IMR-90 (cell line): ENCODE measurements around the gene TAGLN3. TPM values are rescaled to one million over a fixed set of nuclear protein-coding genes. Genes with fewer than 3 reads are reported as not detected.
"Not testable (repeated sequence)": the region's sequence is repeated elsewhere in the genome, so short reads cannot be mapped to it uniquely, and the experiment has no call there.

Source experiments
- ATAC-seq: fragments of 200-7000 bp; cut with Tn5 transposase; 2 replicates; pipeline ENCODE4 v1.9.1; 2020; ENCODE audit warnings: low read depth, mild to moderate bottlenecking, moderate library complexity
- BruUV-seq: library from RNA; stranded (reverse); fragments of 400-500 nt; replicated peaks from 2 replicates; lab custom pipeline; 2021; lab: Mats Ljungman, UMichigan
- CTCF ChIA-PET: fragments of 300-600 bp; formaldehyde crosslinking; extraction: SDS; loops from one replicate; lab custom pipeline; 2021; ENCODE audit warnings: antibody characterized with exemption; lab: Yijun Ruan, JAX
- POLR2A ChIA-PET: fragments of 300-600 bp; sonication (Branson Sonifier 250); formaldehyde crosslinking; loops from one replicate; lab custom pipeline; 2022; ENCODE audit warnings: antibody characterized with exemption; ENCODE audit not compliant: unreplicated experiment; lab: Charles Lee
- DNase-seq: peaks from one replicate; pipeline ENCODE4 v3.0.0; 2013
- H2AFZ ChIP-seq: replicated peaks from 2 replicates; pipeline ENCODE3; 2013; ENCODE audit warnings: low read length, mild to moderate bottlenecking; ENCODE audit not compliant: poor library complexity
- H2AK5ac ChIP-seq: 2 replicates; pipeline ENCODE4 v1.6.1; 2013; ENCODE audit warnings: low read depth, low read length, inconsistent platforms
- H2AK9ac ChIP-seq: replicated peaks from 2 replicates; pipeline ENCODE3; 2013; ENCODE audit warnings: mild to moderate bottlenecking, low read depth, low read length, moderate library complexity; ENCODE audit not compliant: poor library complexity
- H2BK120ac ChIP-seq: 2 replicates; pipeline ENCODE4 v1.6.1; 2013; ENCODE audit warnings: low read depth, low read length, inconsistent platforms
- H2BK15ac ChIP-seq: 3 replicates; pipeline ENCODE4 v1.6.1; 2013; ENCODE audit warnings: low read depth, low read length, inconsistent platforms
- H2BK20ac ChIP-seq: 2 replicates; pipeline ENCODE4 v1.6.1; 2013; ENCODE audit warnings: low read depth, mild to moderate bottlenecking, inconsistent platforms, low read length, moderate library complexity
- H2BK5ac ChIP-seq: 2 replicates; pipeline ENCODE4 v1.6.1; 2013; ENCODE audit warnings: mild to moderate bottlenecking, low read depth, low read length, inconsistent platforms; ENCODE audit not compliant: poor library complexity, severe bottlenecking
- H3K14ac ChIP-seq: replicated peaks from 2 replicates; pipeline ENCODE4 v1.6.1; 2013; ENCODE audit warnings: low read depth, low read length, inconsistent platforms
- H3K18ac ChIP-seq: 2 replicates; pipeline ENCODE4 v1.6.1; 2013; ENCODE audit warnings: low read depth, low read length, control low read depth
- H3K23ac ChIP-seq: 2 replicates; pipeline ENCODE4 v1.6.1; 2013; ENCODE audit warnings: low read depth, low read length, inconsistent platforms
- H3K27ac ChIP-seq: 2 replicates; pipeline ENCODE4 v1.5.1; 2013; ENCODE audit warnings: mild to moderate bottlenecking, control low read depth, low read length; ENCODE audit not compliant: insufficient read depth
- H3K27me3 ChIP-seq: 2 replicates; pipeline ENCODE4 v1.6.1; 2013; ENCODE audit warnings: low read length; ENCODE audit not compliant: control insufficient read depth, insufficient read depth
- H3K36me3 ChIP-seq: 2 replicates; pipeline ENCODE4 v1.6.1; 2013; ENCODE audit warnings: low read length, mixed read lengths; ENCODE audit not compliant: control insufficient read depth, insufficient read depth
- H3K4ac ChIP-seq: 2 replicates; pipeline ENCODE4 v1.6.1; 2013; ENCODE audit warnings: low read depth, low read length, inconsistent platforms
- H3K4me1 ChIP-seq: 2 replicates; pipeline ENCODE4 v1.6.1; 2013; ENCODE audit warnings: low read length, mixed read lengths; ENCODE audit not compliant: control insufficient read depth, insufficient read depth
- H3K4me2 ChIP-seq: 2 replicates; pipeline ENCODE4 v1.6.1; 2013; ENCODE audit warnings: low read depth, mild to moderate bottlenecking, control low read depth, low read length, moderate library complexity
- H3K4me3 ChIP-seq: 2 replicates; pipeline ENCODE4 v1.5.1; 2013; ENCODE audit warnings: low read depth, mild to moderate bottlenecking, control low read depth, low read length, moderate library complexity; ENCODE audit not compliant: insufficient read depth
- H3K56ac ChIP-seq: 2 replicates; pipeline ENCODE4 v1.6.1; 2013; ENCODE audit warnings: low read length, inconsistent platforms; ENCODE audit not compliant: insufficient read depth; ENCODE audit errors: extremely low read depth
- H3K79me1 ChIP-seq, 2 experiments: 2 replicates each; pipeline ENCODE4 v1.6.1; 2013; ENCODE audit warnings: low read length in 2 of 2, inconsistent platforms in 1 of 2, low read depth in 1 of 2
- H3K9ac ChIP-seq: 2 replicates; pipeline ENCODE4 v1.6.1; 2013; ENCODE audit warnings: low read depth, low read length, control low read depth
- H3K9me1 ChIP-seq: 2 replicates; pipeline ENCODE4 v1.6.1; 2013; ENCODE audit warnings: low read length, inconsistent platforms; ENCODE audit not compliant: insufficient read depth
- H3K9me3 ChIP-seq: 2 replicates; pipeline ENCODE4 v1.6.1; 2013; ENCODE audit warnings: low read length; ENCODE audit not compliant: control insufficient read depth, insufficient read depth
- H4K20me1 ChIP-seq: 2 replicates; pipeline ENCODE4 v1.6.1; 2013; ENCODE audit warnings: low read length, inconsistent platforms; ENCODE audit not compliant: insufficient read depth
- H4K5ac ChIP-seq: 2 replicates; pipeline ENCODE4 v1.6.1; 2013; ENCODE audit warnings: mild to moderate bottlenecking, low read depth, low read length, control low read depth
- H4K8ac ChIP-seq, 2 experiments: 2 replicates each; pipeline ENCODE4 v1.6.1; 2013; ENCODE audit warnings: low read depth in 2 of 2, low read length in 2 of 2, control low read depth in 1 of 2, inconsistent platforms in 1 of 2
- H4K91ac ChIP-seq: 2 replicates; pipeline ENCODE4 v1.6.1; 2013; ENCODE audit warnings: low read depth, low read length, inconsistent platforms; ENCODE audit not compliant: insufficient read depth
- WGBS, 2 experiments: methylation state at CpG; one replicate each; pipeline versions ENCODE4 v1.1.5 to v1.1.7; 2013; ENCODE audit warnings: missing lambda C conversion rate in 2 of 2; ENCODE audit not compliant: insufficient read length in 1 of 2; ENCODE audit errors: extremely low coverage in 2 of 2; 5-methylcytosine and 5-hydroxymethylcytosine counted together
- dilution Hi-C: fragments of 300-500 bp; cut with HindIII; formaldehyde crosslinking; loops from one replicate; pipeline ENCODE4 v1.14.3; 2018; ENCODE audit warnings: low sequenced_read_pairs; ENCODE audit not compliant: unreplicated experiment
- in situ Hi-C: fragments of 300-500 bp; cut with MboI; formaldehyde crosslinking; loops from 3 replicates; pipeline ENCODE4 v1.14.3; 2019; ENCODE audit warnings: low sequenced_read_pairs, inconsistent platforms, mixed read lengths
- intact Hi-C: fragments of 100-400 bp; cut with micrococcal nuclease; formaldehyde crosslinking; loops from 2 replicates; pipeline ENCODE4 v1.10.0; 2022
- polyA plus RNA-seq, 3 experiments: library from polyadenylated mRNA; depleted of rRNA; stranded (reverse); fragments of >200 nt; gene quantifications; 2 replicates each; pipeline ENCODE4 v1.2.3, GENCODE V29; 2012; ENCODE audit warnings: low replicate concordance in 1 of 3
- total RNA-seq: library from RNA; depleted of rRNA; stranded (reverse); fragments of >200 nt; gene quantifications from 2 replicates; pipeline ENCODE4 v1.2.3, GENCODE V29; 2012

TAGLN3 gene
- total and polyA plus RNA-seq, 2 of the 4 experiments (the other 2 are of a cell fraction), result 3.2 to 7.7 TPM

GRCh38 chr3:112037194-112037593, 38.5 kb downstream of the TAGLN3 start:
- H3K79me1 ChIP-seq, H3K14ac ChIP-seq, H2AK9ac ChIP-seq, H3K56ac ChIP-seq, H3K9me1 ChIP-seq, POLR2A ChIA-PET, intact Hi-C loops, dilution Hi-C loops, H3K4me1 ChIP-seq, H3K4me3 ChIP-seq, H2BK120ac ChIP-seq, H2AFZ ChIP-seq, H3K9ac ChIP-seq, H3K27ac ChIP-seq, H4K91ac ChIP-seq, H3K4me2 ChIP-seq, H4K20me1 ChIP-seq, ATAC-seq, H3K23ac ChIP-seq, H3K36me3 ChIP-seq, H3K9me3 ChIP-seq, H3K27me3 ChIP-seq, H2AK5ac ChIP-seq, CTCF ChIA-PET, H4K8ac ChIP-seq, H2BK20ac ChIP-seq, H2BK5ac ChIP-seq, in situ Hi-C loops, BruUV-seq, H4K5ac ChIP-seq, H3K18ac ChIP-seq, H2BK15ac ChIP-seq, H3K4ac ChIP-seq, DNase-seq: not testable (repeated sequence)
- WGBS, 2 experiments, result no CpG with 5 or more reads among the region's 4 CpGs
